Astrocyte of the spinal cord (primary cell): ENCODE measurements around the gene POLR2E.
A peak's percentile ranks its signal among the peaks of the same experiment; 100 is the strongest.

Experiments used
- DNase-seq: peaks from one replicate; pipeline ENCODE4 v3.0.0; 2011; ENCODE audit warnings: low read depth, low spot score
- H3K4me3 ChIP-seq: 2 replicates; pipeline ENCODE4 v1.5.1; 2011; ENCODE audit warnings: low read depth, mild to moderate bottlenecking, low read length, moderate library complexity
- CTCF ChIP-seq: IDR thresholded peaks from 2 replicates; pipeline ENCODE4 v1.5.1; 2012; ENCODE audit warnings: low read depth, mild to moderate bottlenecking, low read length, inconsistent platforms
- in situ Hi-C: cut with HindIII; loops from 2 replicates; pipeline ENCODE4 v1.10.0; 2017; ENCODE audit warnings: low sequenced_read_pairs

POLR2E gene

GRCh38 chr19:1070931-1071791 lies 24.0 kb downstream of the POLR2E start:
- no peak for DNase-seq
- no peak for TF ChIP-seq CTCF
- no peak overlapping the region for H3K4me3 ChIP-seq
- in situ Hi-C loops, result no loop called here

DNA sequence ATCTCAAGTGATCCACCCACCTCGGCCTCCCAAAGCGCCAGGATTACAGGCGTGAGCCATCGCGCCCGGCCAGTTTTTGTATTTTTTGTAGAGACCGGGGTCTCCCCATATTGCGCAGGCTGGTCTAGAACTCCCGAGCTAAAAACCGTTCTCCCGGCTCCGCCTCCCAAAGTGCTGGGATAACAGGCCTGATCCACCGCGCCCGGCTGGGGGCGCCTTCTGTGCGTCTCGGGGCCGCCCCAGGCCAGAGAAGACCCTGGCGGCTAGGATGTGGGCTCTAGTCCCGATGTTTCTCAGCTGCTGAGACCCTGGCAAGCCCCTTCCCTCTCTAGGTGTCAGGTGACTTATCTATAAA lies 24.6 kb downstream of the POLR2E start:
- peak; percentile 30 for TF ChIP-seq CTCF
- DNase-seq, result no peak
- in situ Hi-C loops, result no loop called here
- H3K4me3 ChIP-seq, result no peak overlapping the region

DNA sequence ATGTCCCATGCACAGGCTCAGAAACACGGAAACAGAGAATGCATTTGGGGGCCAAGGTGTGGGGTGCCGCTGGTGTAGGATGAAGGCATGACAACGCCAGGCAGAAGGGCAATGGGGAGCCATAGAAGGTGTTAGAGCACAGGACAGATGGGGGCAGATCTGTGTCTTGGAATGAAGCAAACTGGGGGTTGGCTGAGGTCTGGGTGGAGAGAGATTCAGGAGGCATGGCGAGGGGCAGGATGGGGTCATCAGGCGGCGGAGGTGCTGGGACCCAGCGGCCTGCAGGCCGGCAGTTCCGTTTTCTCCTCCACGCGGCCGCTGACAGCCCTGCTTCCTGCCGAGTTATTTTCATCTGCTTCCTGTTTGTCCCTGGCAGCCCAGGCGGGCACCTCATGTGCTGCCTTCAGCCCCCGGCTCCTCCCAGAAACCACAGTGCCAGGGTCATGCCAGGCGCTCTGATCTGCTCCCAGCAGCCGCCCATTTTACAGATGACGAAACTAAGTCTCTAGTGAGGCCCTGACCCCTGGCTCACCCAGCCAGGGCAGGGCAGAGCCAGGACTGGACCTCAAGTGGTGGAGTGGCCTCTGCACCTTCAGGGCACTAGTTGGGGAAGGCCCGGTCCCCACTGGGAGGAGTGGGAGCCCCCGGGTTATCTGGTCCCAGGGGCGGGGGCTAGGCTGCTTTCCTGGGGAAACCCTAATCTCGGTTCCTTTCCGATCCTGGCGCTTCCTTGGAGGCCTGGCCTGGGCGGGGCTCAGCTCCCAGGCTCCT lies 26.0 kb downstream of the POLR2E start:
- in situ Hi-C loops, result no loop called here
- TF ChIP-seq CTCF, result no peak
- no peak overlapping the region for H3K4me3 ChIP-seq
- no peak for DNase-seq

DNA sequence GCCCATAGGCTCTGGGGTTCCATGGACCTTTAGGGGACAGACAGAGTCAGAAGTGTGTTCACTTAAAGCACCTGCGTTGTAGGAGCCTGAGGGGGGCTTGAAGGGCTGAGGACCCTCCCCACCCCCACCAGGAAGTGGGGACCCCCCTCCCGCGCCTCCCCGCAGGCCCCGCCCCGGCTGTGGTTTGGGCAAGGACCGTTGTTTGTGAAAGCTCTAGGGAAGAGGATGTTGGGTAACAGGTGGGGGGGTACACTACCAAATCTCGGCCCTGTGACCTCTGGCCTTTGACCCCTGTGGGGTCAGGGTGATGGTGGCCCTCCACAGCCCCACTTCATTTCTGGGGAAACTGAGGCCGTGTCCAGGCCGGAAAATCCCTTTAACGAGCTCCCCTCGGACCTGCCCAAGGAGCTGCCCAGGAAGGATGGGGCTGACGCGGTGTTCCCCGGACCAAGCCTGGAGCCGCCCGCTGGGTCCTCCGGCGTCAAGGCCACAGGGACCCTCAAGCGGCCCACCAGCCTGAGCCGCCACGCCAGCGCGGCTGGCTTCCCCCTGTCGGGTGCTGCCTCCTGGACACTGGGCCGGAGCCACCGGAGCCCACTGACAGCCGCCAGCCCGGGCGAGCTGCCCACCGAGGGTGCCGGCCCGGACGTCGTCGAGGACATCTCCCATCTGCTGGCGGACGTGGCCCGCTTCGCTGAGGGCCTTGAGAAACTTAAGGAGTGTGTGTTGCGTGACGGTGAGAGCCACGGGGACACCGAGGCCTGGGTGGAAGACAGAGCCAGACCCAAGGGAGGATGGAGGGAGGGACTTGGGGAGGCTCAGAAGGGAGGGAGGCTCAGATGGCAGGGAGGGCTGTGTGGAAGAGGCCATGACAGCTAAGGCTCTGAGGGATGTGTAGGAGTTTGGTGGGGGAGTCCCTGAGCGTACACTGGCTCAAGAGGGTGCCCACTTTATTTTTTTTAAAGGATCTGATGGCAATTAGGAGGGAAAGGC lies 26.9 kb downstream of the POLR2E start:
- no peak overlapping the region for H3K4me3 ChIP-seq
- in situ Hi-C loops, result no loop called here
- no peak for DNase-seq
- TF ChIP-seq CTCF, result no peak

DNA sequence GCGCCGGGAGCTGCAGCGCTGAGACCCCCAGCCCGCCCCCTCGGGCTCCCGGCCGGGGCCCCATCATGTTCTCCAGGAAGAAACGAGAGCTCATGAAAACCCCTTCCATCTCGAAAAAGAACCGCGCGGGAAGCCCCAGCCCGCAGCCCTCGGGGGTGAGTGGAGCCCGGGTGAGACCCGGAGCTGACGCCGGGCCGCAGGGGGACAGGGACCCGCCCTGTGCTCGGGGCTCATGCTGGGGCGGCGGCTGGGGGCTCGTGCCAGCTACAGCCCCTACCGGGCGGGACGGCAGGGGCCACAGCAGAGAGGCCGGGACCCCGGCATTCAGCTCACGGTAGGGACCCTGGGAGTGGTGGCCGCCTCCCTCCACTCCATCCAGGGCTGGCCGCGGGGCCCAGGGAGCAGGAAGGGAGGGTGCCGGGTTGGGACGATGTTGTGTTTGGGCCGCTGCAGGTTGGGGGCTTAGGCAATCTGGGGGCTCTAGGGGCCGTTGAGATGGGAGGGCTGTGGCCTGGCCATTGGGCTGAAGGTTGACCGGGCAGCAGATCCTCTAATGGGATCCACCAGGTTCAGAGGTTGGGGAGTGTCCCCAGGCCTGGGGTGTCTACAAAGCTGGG lies 27.7 kb downstream of the POLR2E start:
- DNase-seq, result no peak
- H3K4me3 ChIP-seq, result peak overlapping the region; percentile 5
- in situ Hi-C loops, result no loop called here
- TF ChIP-seq CTCF, result no peak

DNA sequence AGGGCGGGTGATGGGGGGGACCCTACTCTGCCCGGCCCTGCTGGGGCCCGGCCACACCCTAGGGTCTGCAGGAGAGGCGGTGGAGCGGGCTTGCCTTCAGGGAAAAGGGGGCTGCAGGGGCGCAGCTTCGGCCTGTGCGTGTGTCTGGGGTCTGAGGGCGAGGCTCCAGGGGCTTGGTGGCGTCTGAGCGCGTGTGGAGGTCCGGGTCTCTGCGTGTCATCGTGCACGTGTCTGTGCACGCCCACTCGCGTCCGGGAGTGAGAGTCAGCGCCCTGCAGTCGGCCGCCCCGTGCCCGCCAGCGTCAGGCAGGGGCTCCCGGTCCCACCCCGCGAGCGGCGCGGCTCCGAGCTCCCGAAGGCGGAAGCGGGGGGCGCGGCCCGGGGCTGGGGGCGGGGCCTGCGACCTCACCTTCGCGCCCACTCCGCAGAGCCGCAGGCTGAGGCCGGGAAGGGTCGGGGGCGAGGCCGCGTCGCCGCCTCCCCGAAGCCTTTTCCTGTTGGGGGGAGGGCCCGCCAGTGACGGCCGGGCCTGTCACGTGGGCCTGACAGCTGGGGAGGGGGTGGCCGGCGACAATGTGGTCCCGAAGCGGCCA lies 28.3 kb downstream of the POLR2E start, which contains the start of gene ARHGAP45:
TSS of gene ARHGAP45 (plus strand) at position 420 of the 593 bp plus-strand sequence. CDS start 239 bp downstream, outside the sequence.
- H3K4me3 ChIP-seq, result peak within 1 kb of the TSS; percentile 5
- in situ Hi-C loops, result no loop called here
- DNase-seq, result no peak
- no peak for TF ChIP-seq CTCF
